Activated CD8-positive, alpha-beta memory T cell treated with anti-CD3 and anti-CD28 coated beads for 48 hours (primary cell): ENCODE data around the gene KLF1.

Experiments used
- DNase-seq, 3 experiments: peaks; one replicate each; pipeline ENCODE4 v3.0.0-alpha.2; 2020; ENCODE audit warnings: low read depth in 2 of 3, low spot score in 2 of 3

The KLF1 gene

GRCh38 chr19:12838886-12839756, 47.9 kb downstream of the KLF1 start:
- no peak for DNase-seq

GRCh38 chr19:12838182-12838885, 48.7 kb downstream of the KLF1 start, which contains the start of gene MAST1:
Gene MAST1 (plus strand): TSS chr19:12838515. CDS start chr19:12838573, 58 bp downstream.
- DNase-seq: no peak

- DNase-seq: no peak
These were observed 49.8 kb downstream of the KLF1 start for GRCh38 chr19:12837225-12837624.

- DNase-seq: no peak
These were observed 50.5 kb downstream of the KLF1 start for GRCh38 chr19:12836529-12836863.

GRCh38 chr19:12834976-12835757, 51.8 kb downstream of the KLF1 start:
- DNase-seq: no peak

GRCh38 chr19:12834566-12834943, 52.4 kb downstream of the KLF1 start, which contains the start of gene RTBDN:
Gene RTBDN (minus strand): TSS chr19:12834579. CDS start chr19:12829979, 4,600 bp downstream.
- no peak for DNase-seq
